GM21786 (cell line): Measurements from ENCODE around the gene CDC16.
"Not testable (repeated sequence)": the region's sequence is repeated elsewhere in the genome, so short reads cannot be mapped to it uniquely, and the experiment has no call there.

Source experiments
- ATAC-seq: cut with Tn5 transposase; IDR thresholded peaks from one replicate; pipeline ENCODE4 v1.9.1; 2021; ENCODE audit not compliant: unreplicated experiment

CDC16 gene

DNA sequence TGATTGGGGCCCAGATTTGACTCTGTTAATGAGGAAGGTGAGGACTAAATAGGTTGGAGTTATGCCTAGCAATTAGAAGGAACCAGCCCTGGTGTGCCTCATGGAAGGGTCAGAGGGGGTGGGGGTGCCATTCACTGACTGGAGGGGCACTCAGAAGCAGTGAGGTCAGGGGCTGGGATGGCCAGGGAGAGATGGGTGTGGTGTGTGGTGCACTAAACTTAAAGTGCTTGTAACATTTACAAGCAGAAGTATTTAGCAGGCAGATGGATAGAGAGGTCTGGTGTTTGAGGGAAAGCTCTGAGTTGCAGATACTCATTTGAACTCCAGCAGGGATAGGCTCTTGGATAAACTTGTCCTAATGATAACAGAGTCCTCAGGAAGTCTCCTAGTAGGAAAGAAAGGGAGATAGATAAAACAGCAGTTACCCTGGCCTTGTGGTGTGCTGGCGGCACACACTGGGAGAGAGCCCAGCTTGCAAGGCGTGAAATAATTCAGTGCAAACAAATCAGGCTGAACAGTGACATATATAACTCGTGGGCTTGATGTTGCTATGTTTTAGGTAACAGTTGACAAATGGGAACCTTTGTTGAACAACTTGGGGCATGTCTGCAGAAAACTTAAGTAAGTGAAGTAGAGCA is 26.8 kb downstream of the CDC16 start:
- no peak for ATAC-seq

DNA sequence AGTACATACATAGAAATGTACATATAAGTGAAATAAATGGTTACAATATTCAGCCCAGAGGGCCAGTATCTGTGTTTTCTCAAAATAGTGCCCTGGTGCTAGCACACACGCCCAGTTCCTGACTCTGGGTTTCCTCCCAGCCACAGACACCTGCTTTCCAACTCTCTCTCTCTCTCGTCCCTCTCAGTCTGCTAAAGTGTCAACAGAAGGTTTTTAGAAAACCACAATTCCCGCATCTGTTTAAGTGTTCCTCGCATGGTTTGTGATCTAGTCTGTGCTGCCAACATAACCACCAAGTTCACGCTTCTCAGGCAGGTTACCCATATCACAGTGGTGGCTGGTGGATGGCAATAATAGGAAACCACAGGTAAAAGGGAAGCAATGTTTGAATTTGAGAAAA is 28.9 kb downstream of the CDC16 start:
- no peak for ATAC-seq

DNA sequence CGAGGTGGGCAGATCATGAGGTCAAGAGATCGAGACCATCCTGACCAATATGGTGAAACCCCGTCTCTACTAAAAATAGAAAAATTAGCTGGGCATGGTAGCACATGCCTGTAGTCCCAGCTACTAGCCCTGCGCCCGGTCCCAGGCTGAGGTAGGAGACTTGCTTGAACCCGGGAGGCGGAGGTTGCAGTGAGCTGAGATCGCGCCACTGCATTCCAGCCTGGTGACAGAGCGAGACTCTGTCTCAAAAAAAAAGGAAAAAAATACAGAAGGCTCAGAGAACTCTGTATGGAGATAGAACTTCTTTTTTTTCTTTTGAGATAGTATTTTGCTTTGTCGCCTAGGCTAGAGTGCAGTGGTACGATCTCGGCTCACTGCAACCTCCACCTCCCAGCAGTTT is 29.6 kb downstream of the CDC16 start:
- not testable (repeated sequence) for ATAC-seq

DNA sequence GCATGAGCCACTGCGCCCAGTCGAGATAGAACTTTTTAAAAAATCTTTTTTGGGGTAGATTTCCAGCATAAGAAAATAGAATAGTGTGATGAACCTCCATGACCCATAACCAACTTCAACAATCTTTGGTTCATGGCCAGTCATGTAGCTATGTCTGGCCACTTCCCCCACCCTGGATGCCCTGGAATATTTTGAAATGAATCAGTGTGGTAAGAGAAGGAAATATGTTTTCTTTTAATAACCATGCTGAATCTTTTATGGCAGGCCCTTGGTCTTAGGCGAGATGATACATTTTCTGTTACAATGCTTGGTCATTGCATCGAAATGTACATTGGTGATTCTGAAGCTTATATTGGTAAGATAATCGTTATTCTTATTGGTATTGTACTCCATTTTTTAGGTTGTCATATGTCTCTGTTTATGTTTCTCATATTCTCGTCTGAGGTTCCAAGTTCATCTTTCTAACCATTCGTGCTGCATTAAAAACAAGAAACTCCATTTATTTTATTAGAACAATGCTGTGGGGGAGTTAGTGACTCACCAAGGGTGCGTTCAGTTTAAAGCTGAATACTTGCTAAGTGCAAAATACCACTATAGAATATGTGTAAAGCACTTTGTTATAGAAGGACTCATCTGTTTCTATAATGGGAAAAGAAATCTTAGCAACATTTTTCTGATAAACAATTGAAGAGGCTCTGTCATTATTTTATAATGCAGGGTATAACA is 30.4 kb downstream of the CDC16 start:
- no peak for ATAC-seq

DNA sequence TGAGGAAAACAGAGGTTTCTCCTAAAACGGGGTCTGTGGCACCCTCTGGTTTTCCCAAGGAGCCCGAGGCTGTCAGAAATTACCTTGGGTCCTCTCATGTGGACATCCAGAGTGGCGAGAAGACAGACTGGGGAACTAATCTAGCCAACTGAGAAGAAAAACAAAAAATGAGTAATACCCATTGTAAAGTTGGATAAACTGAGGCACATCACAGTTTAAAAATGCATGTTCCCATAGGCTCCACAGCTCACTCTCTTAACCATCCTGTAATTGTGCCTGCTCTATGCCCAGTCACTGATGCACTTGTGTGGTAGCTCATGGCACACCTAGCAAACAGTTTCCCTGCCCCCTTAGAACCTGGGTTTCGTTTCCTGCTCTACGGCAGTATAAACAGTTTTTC is 31.5 kb downstream of the CDC16 start:
- no peak for ATAC-seq

DNA sequence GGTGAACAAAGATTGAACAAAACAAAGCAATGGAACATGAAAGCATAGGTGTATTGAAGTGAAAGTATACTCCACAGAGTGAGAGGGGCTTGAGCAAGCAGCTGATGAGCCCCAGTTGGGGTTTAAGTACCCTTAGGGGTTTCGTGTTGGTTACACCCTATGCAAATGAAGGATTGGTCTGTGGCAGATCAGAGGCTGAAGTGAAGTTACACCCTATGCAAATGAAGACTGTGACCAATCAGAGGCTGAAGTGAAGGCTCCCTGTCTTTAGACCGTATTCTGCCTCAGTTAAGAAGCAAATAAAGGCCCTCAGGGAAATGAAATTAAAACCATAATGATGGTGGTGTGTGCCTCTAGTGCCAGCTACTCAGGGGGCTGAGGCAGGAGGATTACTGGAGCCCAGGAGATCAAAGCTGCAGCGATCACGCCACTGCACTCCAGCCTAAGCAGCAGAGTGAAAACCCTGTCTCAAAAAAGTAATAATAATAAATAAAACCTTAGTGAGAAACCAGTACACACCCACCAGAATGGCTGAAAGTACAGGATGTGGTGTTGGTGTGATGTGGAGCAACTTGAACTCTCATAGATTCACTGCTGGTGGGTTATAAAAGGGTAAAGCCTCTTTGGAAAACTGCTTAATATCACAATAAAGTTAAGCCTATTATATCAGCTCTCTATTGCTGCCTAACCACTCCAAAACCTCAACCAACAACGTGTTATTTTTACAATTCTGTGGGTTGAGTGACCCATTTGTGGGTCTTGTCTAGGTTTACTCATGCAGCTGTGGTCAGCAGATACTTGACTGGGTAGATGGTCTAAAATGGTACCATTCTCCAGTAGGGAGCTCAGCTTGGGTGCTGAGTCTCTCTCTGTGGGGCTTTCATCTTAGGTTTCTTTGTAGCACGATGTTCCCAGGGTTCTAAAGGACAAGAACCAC is 33.9 kb downstream of the CDC16 start:
- no peak for ATAC-seq

DNA sequence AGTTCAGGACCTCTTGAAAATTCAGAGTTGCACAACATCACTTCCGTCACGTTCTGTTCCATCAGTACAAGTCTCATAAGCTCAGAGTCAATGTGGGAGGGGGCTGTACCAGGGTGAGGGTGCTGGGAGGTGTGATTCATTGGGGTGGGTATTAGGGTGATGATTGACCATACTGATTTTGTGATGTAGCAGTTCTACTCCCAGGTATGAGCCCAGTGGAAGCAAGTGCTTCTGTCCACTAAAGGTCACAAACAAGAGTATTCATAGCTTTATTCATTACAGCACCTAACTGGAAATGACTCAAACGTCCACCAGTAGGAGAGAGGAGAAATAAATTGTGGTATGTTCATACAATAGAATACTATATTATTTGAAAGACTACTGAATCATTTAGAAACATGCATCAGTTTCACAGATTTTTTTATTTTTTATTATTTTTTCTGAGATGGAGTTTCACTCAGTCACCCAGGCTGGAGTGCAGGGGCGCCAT is 34.6 kb downstream of the CDC16 start:
- no peak for ATAC-seq

DNA sequence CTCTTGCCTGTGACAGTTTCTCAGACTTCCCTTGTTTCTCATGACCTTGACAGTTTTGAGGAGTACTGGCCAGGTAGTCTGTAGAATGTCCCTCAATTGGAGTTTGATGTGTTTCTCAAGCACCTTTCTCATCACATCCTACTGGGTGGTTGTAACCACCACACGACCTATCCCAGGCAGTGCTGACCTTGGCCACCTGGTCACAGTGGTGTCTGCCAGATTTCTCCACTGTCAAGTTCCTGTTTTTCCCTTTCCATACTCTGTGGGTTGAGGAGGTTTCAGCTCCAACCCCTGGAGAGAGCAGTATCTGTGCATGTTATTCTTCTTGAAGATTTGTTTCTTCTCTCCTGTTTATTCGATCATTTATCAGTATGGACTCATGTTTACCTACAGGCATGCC is 38.3 kb downstream of the CDC16 start:
- ATAC-seq, result no peak

DNA sequence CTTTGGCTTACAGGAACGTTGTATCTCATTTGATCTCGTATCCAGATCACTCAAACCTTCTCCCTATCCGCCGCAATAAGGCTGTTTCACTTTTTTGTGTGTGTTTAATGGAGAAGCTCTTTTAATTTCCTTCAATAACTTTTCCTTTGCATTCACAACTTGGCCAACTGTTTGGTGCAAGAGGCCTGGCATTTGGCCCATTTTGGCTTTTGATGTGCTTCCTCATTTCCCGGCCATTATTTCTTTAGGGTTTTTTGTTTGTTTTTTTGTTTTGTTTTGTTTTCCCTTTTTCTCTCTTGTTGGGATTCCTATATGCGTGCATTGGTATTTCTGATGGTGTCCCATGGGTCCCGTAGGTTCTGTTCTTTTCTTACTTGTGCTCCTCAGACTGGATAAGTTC is 40.6 kb downstream of the CDC16 start:
- no peak for ATAC-seq

DNA sequence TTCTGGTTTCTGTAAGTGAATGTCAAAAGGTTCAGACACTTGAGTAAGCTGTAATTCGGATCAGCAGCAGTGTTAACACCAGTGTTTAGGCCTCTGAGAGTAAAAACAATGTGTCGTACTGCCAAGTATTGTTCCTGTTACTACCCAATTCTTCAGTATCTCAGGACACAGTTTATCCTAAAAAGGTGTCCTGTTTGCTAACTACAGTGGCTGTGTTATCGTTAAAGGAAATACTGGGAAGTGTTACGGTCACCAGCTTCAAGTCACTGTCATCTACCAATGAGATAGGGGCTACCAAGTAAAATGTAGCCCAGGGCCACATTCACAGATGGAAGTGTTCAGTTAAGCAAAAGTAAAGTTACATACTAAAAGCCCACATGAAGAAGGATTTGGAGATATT is 44.4 kb downstream of the CDC16 start:
- no peak for ATAC-seq

DNA sequence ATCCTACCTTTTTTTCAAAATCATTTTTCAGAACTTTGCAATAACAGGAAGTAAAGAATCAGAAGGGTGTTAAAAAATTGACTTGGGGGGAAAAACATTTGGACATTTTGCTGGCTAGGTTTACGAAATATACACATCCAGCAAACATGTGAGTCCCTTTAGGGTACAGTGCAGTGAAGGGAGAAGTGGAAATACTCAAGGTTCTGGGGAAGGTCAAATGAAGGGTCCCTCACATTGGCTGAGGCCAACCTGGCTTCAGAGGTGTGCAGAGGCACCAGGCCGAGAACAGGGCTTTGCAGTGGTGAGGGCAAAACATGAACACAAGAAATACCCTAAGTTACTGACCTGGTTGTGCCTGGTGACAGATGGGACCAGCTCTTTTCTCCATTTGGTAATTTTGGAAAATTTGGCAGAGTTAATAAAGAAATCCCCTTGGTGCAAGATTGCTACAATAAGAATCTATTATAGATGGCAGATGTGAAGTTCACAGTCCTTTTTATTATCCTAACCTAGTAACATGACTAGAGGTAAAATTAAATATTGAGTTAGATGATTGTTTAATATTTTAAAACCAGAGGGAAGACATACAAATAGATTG is 45.2 kb downstream of the CDC16 start:
- no peak for ATAC-seq

DNA sequence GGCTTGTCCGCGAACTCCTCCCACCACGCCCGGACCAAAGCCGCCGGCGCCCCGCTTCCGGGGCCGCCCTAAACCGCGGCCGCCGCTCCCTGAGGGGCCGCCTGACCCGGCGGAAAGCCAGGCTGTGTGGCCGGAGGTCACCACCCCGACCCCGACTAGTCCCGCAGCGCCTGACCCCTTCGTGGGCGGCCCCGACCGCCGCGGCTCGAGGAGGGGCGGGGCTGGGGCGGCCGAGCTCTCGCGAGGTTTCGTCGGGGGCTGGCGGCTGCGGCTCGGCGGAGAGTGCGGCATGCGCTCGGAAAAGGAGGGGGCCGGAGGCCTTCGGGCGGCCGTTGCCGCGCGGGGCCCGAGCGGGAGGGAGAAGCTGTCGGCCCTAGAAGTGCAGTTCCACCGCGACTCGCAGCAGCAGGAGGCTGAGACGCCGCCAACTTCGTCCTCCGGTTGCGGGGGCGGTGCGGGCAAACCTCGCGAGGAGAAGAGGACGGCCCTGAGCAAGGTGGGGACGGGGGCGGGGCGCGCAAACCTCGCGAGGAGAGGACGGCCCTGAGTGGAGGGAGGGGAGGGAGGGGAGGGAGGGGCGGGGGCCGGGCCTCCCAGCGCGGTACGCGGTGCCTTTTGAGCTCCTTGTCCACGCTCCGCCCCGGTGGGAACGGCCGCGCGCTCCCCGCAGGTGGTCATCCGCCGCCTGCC is 46.8 kb downstream of the CDC16 start, which contains the start of gene UPF3A:
Gene UPF3A (plus strand): TSS at position 251 of the 690 bp plus-strand sequence. CDS start 39 bp downstream, at position 290.
- peak; percentile 60 for ATAC-seq

DNA sequence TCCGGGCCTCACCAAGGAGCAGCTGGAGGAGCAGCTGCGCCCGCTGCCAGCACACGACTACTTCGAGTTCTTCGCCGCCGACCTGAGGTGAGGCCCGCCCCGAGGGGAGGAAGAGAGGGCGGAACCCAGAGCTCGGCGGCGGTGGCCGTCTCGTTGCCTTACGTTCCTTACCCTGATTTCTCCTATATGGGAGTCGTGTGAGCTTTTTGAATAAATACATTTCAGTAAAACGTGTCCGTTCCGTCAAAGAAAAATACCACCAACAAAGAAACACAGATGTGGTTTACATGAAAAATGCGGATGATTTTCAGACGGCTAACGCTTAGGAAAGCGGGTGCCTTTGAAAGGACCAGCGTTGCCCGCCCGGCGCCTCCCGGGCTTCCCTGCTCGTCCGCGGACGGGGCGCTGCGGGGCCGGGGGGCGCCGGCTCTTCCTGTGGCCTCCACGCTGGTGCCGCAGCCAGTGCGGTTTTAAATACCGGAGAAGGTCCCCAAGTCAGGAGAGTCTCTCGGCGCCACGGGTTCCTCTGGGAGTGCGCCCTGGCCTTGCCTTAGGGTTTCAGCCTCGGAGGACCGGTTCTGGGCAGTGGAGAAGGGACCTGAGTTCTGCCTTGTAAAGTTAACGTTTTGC is 47.5 kb downstream of the CDC16 start:
- peak; percentile 46 for ATAC-seq

DNA sequence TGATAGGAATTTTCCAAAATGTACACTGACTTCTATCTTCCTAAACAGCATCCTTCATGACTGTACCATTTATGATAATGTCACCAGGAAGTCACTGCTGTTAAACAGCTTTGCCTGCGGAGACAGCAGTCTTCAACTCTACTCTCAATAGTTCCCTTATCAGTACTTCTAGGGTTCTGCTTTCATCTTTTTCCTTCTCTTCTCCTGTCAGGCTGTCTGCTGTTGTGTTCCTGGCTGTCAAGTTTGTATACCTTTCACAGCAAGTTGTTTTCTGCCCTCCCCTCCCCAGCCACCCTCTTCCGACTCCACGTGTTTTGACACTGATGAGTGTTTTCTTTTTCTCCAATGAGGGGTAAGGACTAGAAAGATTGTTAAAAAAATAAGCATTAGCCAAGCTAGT is 48.9 kb downstream of the CDC16 start:
- no peak for ATAC-seq

DNA sequence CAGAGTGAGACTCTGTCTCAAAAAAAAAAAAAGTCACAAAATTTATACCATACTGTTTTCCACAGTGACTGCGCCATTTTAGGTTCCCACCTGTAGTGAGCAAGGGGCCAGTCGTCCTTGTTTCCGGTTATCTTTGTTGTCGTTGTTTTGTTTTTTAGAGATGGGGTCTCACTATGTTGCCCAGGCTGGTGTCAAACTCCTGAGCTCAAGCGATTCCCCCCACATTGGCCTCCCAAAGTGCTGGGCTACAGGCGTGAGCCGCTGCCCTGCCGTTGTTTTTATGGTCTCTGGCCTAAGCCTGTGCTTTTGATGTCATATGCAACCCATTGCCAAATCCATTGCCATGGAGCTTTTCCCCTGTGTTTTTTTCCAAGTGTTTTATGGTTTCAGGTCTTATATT is 50.0 kb downstream of the CDC16 start:
- no peak for ATAC-seq

DNA sequence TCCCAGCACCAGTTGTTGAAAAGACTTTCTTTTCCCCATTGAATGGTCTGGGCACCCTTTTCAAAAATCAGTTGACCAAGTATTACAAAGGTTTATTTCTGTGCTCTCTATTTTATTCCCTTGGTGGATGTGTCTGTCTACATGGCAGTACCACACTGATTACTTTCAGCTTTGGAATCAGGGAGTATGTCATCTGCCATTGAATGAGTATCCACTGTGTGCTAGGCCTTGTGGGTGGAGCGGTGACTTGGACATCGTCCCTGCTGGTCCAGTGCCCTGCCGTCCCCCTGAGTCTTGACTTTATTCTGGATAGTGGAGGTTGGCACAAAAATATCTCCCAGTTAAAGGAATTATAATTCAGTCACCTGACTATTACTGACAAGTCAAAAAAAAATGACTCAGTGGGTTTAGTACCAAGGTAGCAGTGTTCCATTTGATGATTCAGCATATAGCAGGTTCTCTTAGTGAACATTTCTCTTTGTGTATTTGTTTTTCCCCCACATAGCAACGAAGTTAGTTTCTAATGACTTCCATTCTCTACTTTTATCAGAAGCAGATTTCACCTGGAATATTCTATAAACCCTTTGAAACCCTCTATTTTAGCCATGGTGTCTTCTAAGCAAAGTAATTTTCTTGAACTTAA is 50.6 kb downstream of the CDC16 start:
- no peak for ATAC-seq

DNA sequence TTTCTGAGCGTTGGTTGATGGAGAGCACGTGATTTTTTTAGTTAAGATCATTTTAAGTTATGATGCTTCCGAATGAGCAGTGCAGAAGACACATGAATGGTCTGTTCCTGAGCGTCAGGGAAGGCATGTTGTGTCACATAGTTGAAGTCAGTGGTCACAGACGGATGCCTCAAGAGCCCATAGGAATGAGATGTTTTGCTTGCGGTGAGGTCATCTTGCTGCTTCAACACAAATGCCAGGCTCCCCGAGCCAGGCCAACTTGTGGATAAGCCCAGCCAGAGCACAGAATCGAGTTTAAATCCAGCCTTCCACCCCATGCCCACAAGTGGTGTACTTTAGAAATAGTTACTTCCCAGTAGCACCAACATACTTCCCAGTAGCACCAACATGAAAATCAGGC is 52.1 kb downstream of the CDC16 start:
- ATAC-seq, result no peak

DNA sequence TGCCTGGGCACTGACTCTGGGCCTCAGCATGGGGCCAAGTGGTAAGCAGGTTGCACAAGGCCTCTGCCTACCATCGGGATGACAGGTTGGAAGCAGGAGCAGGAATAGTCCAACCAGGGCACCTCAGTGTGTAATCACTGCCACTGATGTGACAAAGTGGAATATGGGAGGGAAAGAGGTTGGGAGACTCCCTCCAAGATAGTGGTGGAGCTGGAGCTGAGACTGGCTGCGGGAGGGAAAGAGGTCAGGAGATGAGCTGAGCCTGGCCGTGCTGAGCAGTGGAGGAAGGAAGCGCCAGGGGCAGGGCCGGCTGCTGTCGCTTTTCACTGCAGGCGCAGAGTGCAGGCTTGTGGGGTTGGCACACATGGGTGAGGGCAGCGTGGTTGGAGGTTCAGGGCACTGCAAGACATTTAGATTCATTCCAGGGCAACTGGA is 53.5 kb downstream of the CDC16 start:
- ATAC-seq, result no peak

DNA sequence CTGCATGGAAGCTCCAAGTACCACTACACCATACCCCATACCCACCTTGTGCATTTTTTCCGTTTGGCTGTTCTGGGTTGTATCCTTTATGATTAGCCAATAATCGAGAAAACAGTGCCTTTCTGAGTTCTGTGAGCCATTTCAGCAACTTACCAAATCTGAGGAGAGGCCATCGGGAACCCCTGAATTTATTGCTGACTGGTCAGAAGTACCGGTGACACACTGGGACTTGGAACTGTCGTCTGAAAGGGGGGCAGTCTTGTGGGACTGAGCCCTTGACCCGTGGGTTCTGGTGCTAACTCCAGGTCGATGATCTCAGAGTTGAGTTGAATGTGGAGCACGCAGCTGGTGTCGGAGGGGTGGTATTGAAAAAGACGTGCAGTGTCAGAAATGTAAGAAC is 61.8 kb downstream of the CDC16 start:
- no peak for ATAC-seq

DNA sequence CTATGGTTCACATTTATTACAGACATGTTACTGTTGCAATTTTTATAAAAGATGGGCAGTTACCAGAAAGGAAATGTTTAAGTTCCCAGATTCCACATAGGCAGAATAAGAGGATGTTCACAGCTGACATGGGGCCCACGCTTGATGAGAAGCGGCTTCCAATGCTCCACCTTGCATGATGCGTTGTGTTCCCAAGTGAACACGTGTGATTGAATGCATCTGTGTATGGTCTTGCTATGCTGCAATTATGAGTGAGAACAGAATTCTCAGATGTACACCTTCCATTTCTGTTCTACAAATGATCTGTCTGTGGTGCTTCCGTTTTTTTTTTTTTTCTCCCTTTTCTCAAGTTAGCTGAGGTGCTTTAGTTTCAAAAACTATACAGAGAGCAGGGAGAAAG is 62.2 kb downstream of the CDC16 start:
- ATAC-seq, result no peak
